SU-DHL-6 (cell line): Measurements from ENCODE around the gene UPF2.

Experiments used
- H2AFZ ChIP-seq: fragments of 200-600 bp; sonication (generic); 2 replicates; pipeline ENCODE4 v1.6.1; 2014; ENCODE audit warnings: low read depth, mild to moderate bottlenecking, moderate library complexity, mixed read lengths, antibody characterized with exemption, low read length; ENCODE audit not compliant: severe bottlenecking
- H3F3A ChIP-seq: fragments of 200-600 bp; shearing (Covaris generic); 2 replicates; pipeline ENCODE4 v1.6.0; 2016; ENCODE audit warnings: antibody characterized with exemption, mild to moderate bottlenecking; ENCODE audit not compliant: insufficient read depth
- H3K27ac ChIP-seq: fragments of 200-600 bp; sonication (generic); 2 replicates; pipeline ENCODE4 v1.5.1; 2016; ENCODE audit warnings: low read depth, mild to moderate bottlenecking, low read length, moderate library complexity, mixed read lengths
- H3K27me3 ChIP-seq: fragments of 200-600 bp; sonication (generic), shearing (Covaris generic); 2 replicates; pipeline ENCODE4 v1.6.0; 2014; ENCODE audit warnings: mild to moderate bottlenecking, low read length
- H3K36me3 ChIP-seq: fragments of 200-600 bp; sonication (generic); 2 replicates; pipeline ENCODE4 v1.6.1; 2014; ENCODE audit warnings: mild to moderate bottlenecking, low read length, mixed read lengths
- H3K4me2 ChIP-seq: fragments of 300-600, 200-600 bp; shearing (Covaris generic), sonication (generic); 2 replicates; pipeline ENCODE4 v1.6.0; 2014; ENCODE audit warnings: low read length, low read depth, mild to moderate bottlenecking; ENCODE audit not compliant: poor library complexity, severe bottlenecking
- H3K4me3 ChIP-seq: fragments of 200-600 bp; sonication (generic); 2 replicates; pipeline ENCODE4 v1.5.1; 2014; ENCODE audit warnings: antibody characterized with exemption, low read length, mild to moderate bottlenecking, mixed read lengths; ENCODE audit not compliant: insufficient read depth, poor library complexity, severe bottlenecking
- H3K79me2 ChIP-seq: fragments of 200-600 bp; sonication (generic); 2 replicates; pipeline ENCODE4 v1.6.1; 2014; ENCODE audit warnings: mild to moderate bottlenecking, low read length, moderate library complexity; ENCODE audit not compliant: insufficient read depth
- H3K9ac ChIP-seq: fragments of 200-600 bp; sonication (generic); 2 replicates; pipeline ENCODE4 v1.7.0; 2014; ENCODE audit warnings: mild to moderate bottlenecking, low read length
- H3K9me2 ChIP-seq: fragments of 200-600 bp; sonication (generic); replicated peaks from 2 replicates; pipeline ENCODE4 v1.6.1; 2014; ENCODE audit warnings: low read length; ENCODE audit not compliant: insufficient read depth
- H3K9me3 ChIP-seq: fragments of 200-600 bp; sonication (generic); 2 replicates; pipeline ENCODE4 v1.6.1; 2014; ENCODE audit warnings: low read length, mixed read lengths; ENCODE audit not compliant: insufficient read depth
- H4K20me1 ChIP-seq: fragments of 200-600 bp; sonication (generic); 2 replicates; pipeline ENCODE4 v1.6.1; 2014; ENCODE audit warnings: low read depth, mild to moderate bottlenecking, antibody characterized with exemption, low read length, moderate library complexity, mixed read lengths
- CTCF ChIP-seq: fragments of 200-600 bp; sonication (generic); IDR thresholded peaks from one replicate; pipeline ENCODE4 v1.5.1; 2017; ENCODE audit warnings: antibody characterized with exemption, mild to moderate bottlenecking, low read length, moderate library complexity; ENCODE audit not compliant: insufficient read depth, poor library complexity, severe bottlenecking
- EZH2phosphoT487 ChIP-seq: fragments of 200-600 bp; sonication (generic), shearing (Covaris generic); conservative IDR thresholded peaks from 2 replicates; pipeline ENCODE4 v1.6.1; 2018; ENCODE audit warnings: mild to moderate bottlenecking, antibody characterized with exemption, low read length, moderate library complexity, mixed read lengths

UPF2 gene

GRCh38 chr10:11880151-11881029 is 162.2 kb downstream of the UPF2 start:
- Histone ChIP-seq H3K36me3 (no peaks in the 10 kb centered on the region), H3F3A (no peaks in the 10 kb centered on the region), H3K9ac (no peak overlapping the region), H3K9me3 (no peaks in the 10 kb centered on the region), H3K27me3 (no peaks in the 10 kb centered on the region), H4K20me1 (no peaks in the 10 kb centered on the region), H2AFZ (no peak overlapping the region), H3K4me2 (no peak overlapping the region), H3K27ac (no peak overlapping the region), H3K9me2 (no peaks in the 10 kb centered on the region), H3K79me2 (no peaks in the 10 kb centered on the region), H3K4me3 (no peak overlapping the region)
- TF ChIP-seq CTCF (no peak), EZH2phosphoT487 (no peak)

- no peak overlapping the region for H3K4me3 ChIP-seq
- no peaks in the 10 kb centered on the region for H3K27me3 ChIP-seq
- no peaks in the 10 kb centered on the region for H3K9me3 ChIP-seq
- H2AFZ ChIP-seq: no peak overlapping the region
- no peak for TF ChIP-seq EZH2phosphoT487
- TF ChIP-seq CTCF: no peak
- no peaks in the 10 kb centered on the region for H3K36me3 ChIP-seq
- no peak overlapping the region for H3K9ac ChIP-seq
- H3K4me2 ChIP-seq: no peak overlapping the region
- H3K79me2 ChIP-seq: no peaks in the 10 kb centered on the region
- H3F3A ChIP-seq: no peaks in the 10 kb centered on the region
- no peak overlapping the region for H3K27ac ChIP-seq
- no peaks in the 10 kb centered on the region for H3K9me2 ChIP-seq
- H4K20me1 ChIP-seq: no peaks in the 10 kb centered on the region
Measured at GRCh38 chr10:11879387-11880094, 163.1 kb downstream of the UPF2 start.

GRCh38 chr10:11878776-11879175 is 163.8 kb downstream of the UPF2 start:
- no peaks in the 10 kb centered on the region for H3F3A ChIP-seq
- TF ChIP-seq CTCF (no peak), EZH2phosphoT487 (no peak)
- H3K4me2 ChIP-seq: no peak overlapping the region
- H3K4me3 ChIP-seq: no peak overlapping the region
- H3K9ac ChIP-seq: no peak overlapping the region
- no peaks in the 10 kb centered on the region for H3K9me3 ChIP-seq
- no peak overlapping the region for H3K27ac ChIP-seq
- no peaks in the 10 kb centered on the region for H4K20me1 ChIP-seq
- no peaks in the 10 kb centered on the region for H3K27me3 ChIP-seq
- H2AFZ ChIP-seq: no peak overlapping the region
- H3K9me2 ChIP-seq: no peaks in the 10 kb centered on the region
- no peaks in the 10 kb centered on the region for H3K79me2 ChIP-seq
- no peaks in the 10 kb centered on the region for H3K36me3 ChIP-seq
